SK-N-SH (cell line): ENCODE results near the gene GOLGA5. TPM values are rescaled to one million over a fixed set of nuclear protein-coding genes. Genes with fewer than 3 reads are reported as not detected.
A peak's percentile ranks its signal among the peaks of the same experiment; 100 is the strongest.

ENCODE experiments used
- CTCF ChIA-PET: fragments of 300-600, 350-600 bp; formaldehyde crosslinking; extraction: SDS; loops from one replicate; lab custom pipeline; 2021; lab: Yijun Ruan, JAX
- POLR2A ChIA-PET: fragments of 350-600 bp; sonication (Branson Sonifier 250); formaldehyde crosslinking; extraction: SDS; loops from one replicate; lab custom pipeline; 2020; ENCODE audit warnings: antibody characterized with exemption, inconsistent platforms; lab: Yijun Ruan, JAX
- DNase-seq: peaks from one replicate; pipeline ENCODE4 v3.0.0; 2012
- H2AFZ ChIP-seq: fragments of 200-600 bp; sonication (generic); 2 replicates; pipeline ENCODE4 v1.8.1; 2016; ENCODE audit warnings: antibody characterized with exemption, mild to moderate bottlenecking, low read depth
- H3F3A ChIP-seq: fragments of 200-600 bp; sonication (generic); replicated peaks from 2 replicates; pipeline ENCODE3; 2016; ENCODE audit warnings: antibody characterized with exemption, mild to moderate bottlenecking; ENCODE audit not compliant: insufficient read depth
- H3K27ac ChIP-seq, 2 experiments: fragments of 200-500 bp in 1 of 2; fragments of 200-600 bp in 1 of 2; sonication (Bioruptor generic) in 1 of 2; sonication (generic), shearing (Covaris generic) in 1 of 2; 2 replicates each; pipeline versions ENCODE4 v1.5.1 to v1.6.1; 2014 to 2016; ENCODE audit warnings: low read depth in 2 of 2, inconsistent platforms in 1 of 2, low read length in 1 of 2, mild to moderate bottlenecking in 1 of 2, mixed read lengths in 1 of 2
- H3K27me3 ChIP-seq: fragments of 200-600 bp; sonication (generic), shearing (Covaris generic); 2 replicates; pipeline ENCODE4 v1.6.1; 2016; ENCODE audit warnings: mixed run types; ENCODE audit not compliant: insufficient read depth
- H3K36me3 ChIP-seq, 2 experiments: fragments of 200-500 bp in 1 of 2; fragments of 200-600 bp in 1 of 2; sonication (Bioruptor generic) in 1 of 2; sonication (generic) in 1 of 2; replicated peaks in 1 of 2; 2 replicates each; pipeline versions ENCODE3 to v1.5.1; 2014 to 2016; ENCODE audit warnings: low read length in 1 of 2, mild to moderate bottlenecking in 1 of 2; ENCODE audit not compliant: insufficient read depth in 2 of 2, control insufficient read depth in 1 of 2
- H3K4me1 ChIP-seq, 2 experiments: fragments of 200-500 bp in 1 of 2; fragments of 200-600 bp in 1 of 2; sonication (Bioruptor generic) in 1 of 2; sonication (generic), shearing (Covaris generic) in 1 of 2; 2 replicates each; pipeline versions ENCODE4 v1.5.1 to v1.6.1; 2014 to 2016; ENCODE audit warnings: low read depth in 1 of 2, low read length in 1 of 2, mixed run types in 1 of 2; ENCODE audit not compliant: insufficient read depth in 2 of 2, control insufficient read depth in 1 of 2
- H3K4me2 ChIP-seq: fragments of 200-600 bp; sonication (generic), shearing (Covaris generic); 2 replicates; pipeline ENCODE4 v1.6.1; 2017; ENCODE audit warnings: mixed run types
- H3K4me3 ChIP-seq, 2 experiments: fragments of 200-500 bp in 1 of 2; fragments of 200-600 bp in 1 of 2; sonication (Bioruptor generic) in 1 of 2; sonication (generic), shearing (Covaris generic) in 1 of 2; 2 replicates each; pipeline versions ENCODE4 v1.5.1 to v1.8.1; 2014 to 2016; ENCODE audit warnings: low read depth in 2 of 2, inconsistent platforms in 1 of 2, low read length in 1 of 2, mild to moderate bottlenecking in 1 of 2, mixed read lengths in 1 of 2, moderate library complexity in 1 of 2
- H3K79me2 ChIP-seq: fragments of 200-600 bp; sonication (generic); 2 replicates; pipeline ENCODE4 v1.8.1; 2017; ENCODE audit warnings: mild to moderate bottlenecking; ENCODE audit not compliant: insufficient read depth
- H3K9ac ChIP-seq: fragments of 200-600 bp; sonication (generic); 2 replicates; pipeline ENCODE4 v1.6.1; 2017; ENCODE audit warnings: mixed run types
- H3K9me2 ChIP-seq: fragments of 200-600 bp; sonication (generic); 2 replicates; pipeline ENCODE4 v1.6.1; 2017; ENCODE audit warnings: mixed run types
- H3K9me3 ChIP-seq: fragments of 200-600 bp; sonication (generic); 2 replicates; pipeline ENCODE4 v1.6.1; 2017; ENCODE audit warnings: mixed run types, mild to moderate bottlenecking, moderate library complexity
- H4K20me1 ChIP-seq: fragments of 200-600 bp; sonication (generic); 2 replicates; pipeline ENCODE4 v1.6.1; 2017; ENCODE audit warnings: mild to moderate bottlenecking, mixed run types; ENCODE audit not compliant: insufficient read depth
- CHD2 ChIP-seq: fragments of 150-350 bp; IDR thresholded peaks from 2 replicates; pipeline ENCODE4 v1.6.1; 2018; ENCODE audit warnings: low read length; ENCODE audit not compliant: partially characterized antibody
- CTCF ChIP-seq: fragments of 200-600 bp; sonication (generic); IDR thresholded peaks from 2 replicates; pipeline ENCODE4 v1.6.1; 2017; ENCODE audit warnings: antibody characterized with exemption, mild to moderate bottlenecking, moderate library complexity
- ELF1 ChIP-seq: IDR thresholded peaks from 2 replicates; pipeline ENCODE4 v1.4.0; 2012
- EP300 ChIP-seq, 2 experiments: IDR thresholded peaks; 2 replicates each; pipeline versions ENCODE4 v1.4.0 to v1.6.1; 2012; ENCODE audit warnings: borderline replicate concordance in 1 of 2, low read depth in 1 of 2, low read length in 1 of 2
- EZH2phosphoT487 ChIP-seq: fragments of 200-600 bp; sonication (generic); IDR thresholded peaks from 2 replicates; pipeline ENCODE4 v1.6.1; 2017; ENCODE audit warnings: low read depth, mixed run types, mild to moderate bottlenecking, antibody characterized with exemption, moderate library complexity, borderline replicate concordance
- FOXJ3 ChIP-seq: sonication (generic); formaldehyde crosslinking; IDR thresholded peaks from 2 replicates; pipeline ENCODE4 v1.5.1; 2020; ENCODE audit warnings: mild to moderate bottlenecking, missing genetic modification reagents
- FOXM1 ChIP-seq: IDR thresholded peaks from 2 replicates; pipeline ENCODE4 v1.4.0; 2012; ENCODE audit warnings: low read depth, mild to moderate bottlenecking
- GATA2 ChIP-seq: sonication (generic); formaldehyde crosslinking; IDR thresholded peaks from 2 replicates; pipeline ENCODE4 v1.5.0; 2020; ENCODE audit warnings: mild to moderate bottlenecking, missing genetic modification reagents
- MEF2A ChIP-seq: IDR thresholded peaks from 2 replicates; pipeline ENCODE4 v1.4.0; 2012; ENCODE audit warnings: low read depth, borderline replicate concordance
- MXI1 ChIP-seq: IDR thresholded peaks from 2 replicates; pipeline ENCODE4 v1.6.1; 2012; ENCODE audit warnings: mild to moderate bottlenecking, low read depth, low read length, improper control_type of control experiment
- NFIC ChIP-seq: IDR thresholded peaks from 2 replicates; pipeline ENCODE4 v1.4.0; 2012; ENCODE audit warnings: borderline replicate concordance
- POLR2AphosphoS5 ChIP-seq: IDR thresholded peaks from 2 replicates; pipeline ENCODE4 v1.6.1; 2012; ENCODE audit warnings: low read depth, low read length
- RAD21 ChIP-seq: IDR thresholded peaks from 2 replicates; pipeline ENCODE4 v1.6.1; 2012; ENCODE audit warnings: mild to moderate bottlenecking, low read length
- RFX5 ChIP-seq: IDR thresholded peaks from 2 replicates; pipeline ENCODE4 v1.6.1; 2012; ENCODE audit warnings: mild to moderate bottlenecking, improper control_type of control experiment, low read length
- RXRA ChIP-seq: IDR thresholded peaks from 2 replicates; pipeline ENCODE4 v1.4.0; 2012; ENCODE audit warnings: low read depth, mild to moderate bottlenecking, borderline replicate concordance
- SIN3A ChIP-seq: IDR thresholded peaks from 2 replicates; pipeline ENCODE4 v1.6.1; 2012; ENCODE audit warnings: low read depth, mild to moderate bottlenecking, low read length, moderate library complexity, borderline replicate concordance
- TAF1 ChIP-seq: IDR thresholded peaks from 2 replicates; pipeline ENCODE4 v1.6.1; 2012; ENCODE audit warnings: low read depth, mild to moderate bottlenecking, low read length, moderate library complexity, borderline replicate concordance
- TCF12 ChIP-seq: IDR thresholded peaks from 2 replicates; pipeline ENCODE4 v1.4.0; 2012
- USF1 ChIP-seq: IDR thresholded peaks from 2 replicates; pipeline ENCODE4 v1.4.0; 2012; ENCODE audit warnings: low read depth, borderline replicate concordance
- YY1 ChIP-seq: IDR thresholded peaks from 2 replicates; pipeline ENCODE4 v1.4.0; 2012; ENCODE audit warnings: low read depth, mild to moderate bottlenecking
- WGBS: methylation state at CpG from one replicate; pipeline ENCODE4 v1.1.6; 2017; ENCODE audit warnings: low lambda C conversion rate; 5-methylcytosine and 5-hydroxymethylcytosine counted together
- polyA plus RNA-seq, 3 experiments: library from polyadenylated mRNA; depleted of rRNA; stranded (reverse); fragments of >200 nt; gene quantifications; 2 replicates each; pipeline ENCODE4 v1.2.3, GENCODE V29; 2012
- TF ChIP-seq, protein P1 (sequence below): IDR thresholded peaks from 2 replicates; pipeline ENCODE4; 2012
- TF ChIP-seq, protein P2 (sequence below): IDR thresholded peaks from 2 replicates; pipeline ENCODE4 v1.4.0; 2012; ENCODE audit warnings: low read depth, borderline replicate concordance
- TF ChIP-seq, protein P3 (sequence below): fragments of 150-350 bp; IDR thresholded peaks from 2 replicates; pipeline ENCODE4 v1.6.1; 2016; ENCODE audit warnings: mild to moderate bottlenecking, low read depth, low read length

Gene GOLGA5
- polyA plus RNA-seq, 1 of the 3 experiments (the other 2 are of a cell fraction): 25.6 TPM

DNA sequence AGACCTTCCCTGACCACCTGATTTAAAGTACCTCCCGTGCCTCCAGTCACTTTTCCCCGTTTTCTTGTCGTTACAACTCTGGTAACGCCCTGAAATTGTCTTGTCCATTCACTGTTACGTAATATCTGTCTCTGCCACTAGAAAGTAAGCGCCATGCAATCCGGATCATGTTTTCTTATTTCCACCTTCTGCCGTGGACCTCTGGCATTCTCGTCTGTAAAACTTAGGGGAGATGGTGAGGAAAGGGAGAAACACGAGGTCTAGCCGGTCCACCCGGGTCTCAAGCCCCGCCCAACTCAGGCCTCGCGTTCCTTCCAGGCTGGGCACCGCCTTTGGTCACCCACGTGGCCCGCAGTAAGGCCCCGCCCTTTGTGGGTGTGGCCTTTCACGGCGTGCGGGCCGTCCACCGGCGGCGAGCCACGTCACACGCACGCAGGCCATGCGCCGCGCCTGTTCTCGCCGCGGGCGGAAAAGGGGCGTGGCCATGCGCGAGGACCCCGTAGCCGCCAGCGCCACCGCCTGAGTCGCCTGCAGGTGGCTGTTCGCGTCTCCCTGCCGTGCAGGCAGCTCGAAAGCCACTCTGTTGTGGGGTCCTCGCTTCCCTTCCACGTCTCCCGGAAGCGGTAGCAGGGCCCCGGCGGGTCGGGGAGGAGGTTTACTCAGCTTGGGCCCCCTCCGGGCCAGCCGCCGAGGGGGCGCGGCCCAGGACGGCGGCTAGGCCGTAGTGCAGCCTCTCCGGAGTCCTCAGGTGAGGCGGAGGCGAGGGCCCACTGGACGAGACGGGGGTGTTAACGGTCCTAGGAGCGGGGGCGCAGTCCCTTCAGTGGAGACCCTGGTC is at the start of gene GOLGA5 (continued):
- TF ChIP-seq NFIC (no peak), USF1 (peak; percentile 91), ELF1 (peak; percentile 95), POLR2AphosphoS5 (peak; percentile 76), MXI1 (peak; percentile 95), CHD2 (peak; percentile 77), RXRA (no peak), FOXJ3 (CRISPR knock-in tag) (peak; percentile 12; the same call in 1 of the 2 replicates), EZH2phosphoT487 (no peak), RFX5 (peak; percentile 56; the same call in 1 of the 2 replicates), RAD21 (no peak), GATA2 (CRISPR knock-in tag) (no peak), SIN3A (peak; percentile 93; the same call in 1 of the 2 replicates), MEF2A (no peak), EP300 (IDR thresholded peaks at IDR 0.05; ENCODE audit: borderline replicate concordance in 1 of 2, low read depth in 1 of 2, low read length in 1 of 2) (no peak)
- TF ChIP-seq, protein P1, sequence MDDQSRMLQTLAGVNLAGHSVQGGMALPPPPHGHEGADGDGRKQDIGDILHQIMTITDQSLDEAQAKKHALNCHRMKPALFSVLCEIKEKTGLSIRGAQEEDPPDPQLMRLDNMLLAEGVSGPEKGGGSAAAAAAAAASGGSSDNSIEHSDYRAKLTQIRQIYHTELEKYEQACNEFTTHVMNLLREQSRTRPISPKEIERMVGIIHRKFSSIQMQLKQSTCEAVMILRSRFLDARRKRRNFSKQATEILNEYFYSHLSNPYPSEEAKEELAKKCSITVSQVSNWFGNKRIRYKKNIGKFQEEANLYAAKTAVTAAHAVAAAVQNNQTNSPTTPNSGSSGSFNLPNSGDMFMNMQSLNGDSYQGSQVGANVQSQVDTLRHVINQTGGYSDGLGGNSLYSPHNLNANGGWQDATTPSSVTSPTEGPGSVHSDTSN: no peak

GRCh38 chr14:92747701-92748258 is 46.3 kb upstream of the GOLGA5 start:
- Histone ChIP-seq H3K27me3 (no peaks in the 10 kb centered on the region), H3K4me2 (peak overlapping the region; percentile 100), H3K4me3 (peak overlapping the region; percentile 76 to 93), H2AFZ (peak overlapping the region; percentile 98), H3K79me2 (peaks cover 25% of the 10 kb centered on the region; the same call in 1 of the 2 replicates), H4K20me1 (no peaks in the 10 kb centered on the region), H3K4me1 (peaks cover 0 to 6% of the 10 kb centered on the region in 2 experiments; a peak in 1 of 4 replicates), H3K27ac (peak overlapping the region in 1 of 2 experiments; percentile 67; a peak in 3 of 4 replicates), H3F3A (peaks cover 3% of the 10 kb centered on the region), H3K9ac (peak overlapping the region; percentile 89), H3K9me3 (no peaks in the 10 kb centered on the region), H3K36me3 (no peaks in the 10 kb centered on the region), H3K9me2 (no peaks in the 10 kb centered on the region)
- 14% methylated on average over 16 of the region's 16 CpGs for WGBS
- ChIA-PET POLR2A (interaction anchor here (0.5 to 1.0 kb wide), 2 partner anchors 8 to 17 kb away, joined by 3 to 4 read pairs; no protein-coding TSS in a partner anchor), CTCF (interaction anchor here (0.7 to 2.9 kb wide), 5 partner anchors 17 to 385 kb away, joined by 3 to 16 read pairs (median 3); no protein-coding TSS in a partner anchor)
- peak; percentile 25 for DNase-seq
- TF ChIP-seq TCF12: no peak
- TF ChIP-seq, protein P2, sequence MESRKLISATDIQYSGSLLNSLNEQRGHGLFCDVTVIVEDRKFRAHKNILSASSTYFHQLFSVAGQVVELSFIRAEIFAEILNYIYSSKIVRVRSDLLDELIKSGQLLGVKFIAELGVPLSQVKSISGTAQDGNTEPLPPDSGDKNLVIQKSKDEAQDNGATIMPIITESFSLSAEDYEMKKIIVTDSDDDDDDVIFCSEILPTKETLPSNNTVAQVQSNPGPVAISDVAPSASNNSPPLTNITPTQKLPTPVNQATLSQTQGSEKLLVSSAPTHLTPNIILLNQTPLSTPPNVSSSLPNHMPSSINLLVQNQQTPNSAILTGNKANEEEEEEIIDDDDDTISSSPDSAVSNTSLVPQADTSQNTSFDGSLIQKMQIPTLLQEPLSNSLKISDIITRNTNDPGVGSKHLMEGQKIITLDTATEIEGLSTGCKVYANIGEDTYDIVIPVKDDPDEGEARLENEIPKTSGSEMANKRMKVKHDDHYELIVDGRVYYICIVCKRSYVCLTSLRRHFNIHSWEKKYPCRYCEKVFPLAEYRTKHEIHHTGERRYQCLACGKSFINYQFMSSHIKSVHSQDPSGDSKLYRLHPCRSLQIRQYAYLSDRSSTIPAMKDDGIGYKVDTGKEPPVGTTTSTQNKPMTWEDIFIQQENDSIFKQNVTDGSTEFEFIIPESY: no peak
- TF ChIP-seq CTCF: no peak
- no peak for TF ChIP-seq RFX5
- no peak for TF ChIP-seq YY1
- TF ChIP-seq RAD21: no peak
- TF ChIP-seq, protein P3, sequence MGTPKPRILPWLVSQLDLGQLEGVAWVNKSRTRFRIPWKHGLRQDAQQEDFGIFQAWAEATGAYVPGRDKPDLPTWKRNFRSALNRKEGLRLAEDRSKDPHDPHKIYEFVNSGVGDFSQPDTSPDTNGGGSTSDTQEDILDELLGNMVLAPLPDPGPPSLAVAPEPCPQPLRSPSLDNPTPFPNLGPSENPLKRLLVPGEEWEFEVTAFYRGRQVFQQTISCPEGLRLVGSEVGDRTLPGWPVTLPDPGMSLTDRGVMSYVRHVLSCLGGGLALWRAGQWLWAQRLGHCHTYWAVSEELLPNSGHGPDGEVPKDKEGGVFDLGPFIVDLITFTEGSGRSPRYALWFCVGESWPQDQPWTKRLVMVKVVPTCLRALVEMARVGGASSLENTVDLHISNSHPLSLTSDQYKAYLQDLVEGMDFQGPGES: no peak
- TF ChIP-seq FOXM1: no peak
- TF ChIP-seq FOXJ3 (CRISPR knock-in tag): no peak
- TF ChIP-seq TAF1: no peak
- no peak for TF ChIP-seq MEF2A
